Measurements from ENCODE around the gene PIEZO2. TPM values are rescaled to one million over a fixed set of nuclear protein-coding genes. Genes with fewer than 3 reads are reported as not detected.
A peak's percentile ranks its signal among the peaks of the same experiment; 100 is the strongest.

Gene PIEZO2
- total RNA-seq, 1 experiment from 2014 or later = 0.82 TPM

GRCh38 chr18:11034884-11035283, 114.5 kb downstream of the PIEZO2 start:
- DNase-seq (ENCODE audit: low read depth) = peak; percentile 5

GRCh38 chr18:11033503-11033902, 115.9 kb downstream of the PIEZO2 start:
- DNase-seq (ENCODE audit: low read depth) = no peak

GRCh38 chr18:11031966-11032365, 117.4 kb downstream of the PIEZO2 start:
- no peak for DNase-seq (ENCODE audit: low read depth)

- no peak for DNase-seq (ENCODE audit: low read depth)
Measured at GRCh38 chr18:11029021-11029420, 120.3 kb downstream of the PIEZO2 start.

GRCh38 chr18:11027862-11028261, 121.5 kb downstream of the PIEZO2 start:
- DNase-seq (ENCODE audit: low read depth) = no peak

- DNase-seq (ENCODE audit: low read depth) = no peak
Measured at GRCh38 chr18:11025671-11026070, 123.7 kb downstream of the PIEZO2 start.

GRCh38 chr18:11024928-11025669, 124.3 kb downstream of the PIEZO2 start:
- no peak for DNase-seq (ENCODE audit: low read depth)

- DNase-seq (ENCODE audit: low read depth) = no peak
Measured at GRCh38 chr18:11021477-11021876, 127.9 kb downstream of the PIEZO2 start.

GRCh38 chr18:11020877-11021414, 128.4 kb downstream of the PIEZO2 start:
- no peak for DNase-seq (ENCODE audit: low read depth)

GRCh38 chr18:11020161-11020853, 129.1 kb downstream of the PIEZO2 start:
- no peak for DNase-seq (ENCODE audit: low read depth)

GRCh38 chr18:11019295-11020105, 129.9 kb downstream of the PIEZO2 start:
- DNase-seq (ENCODE audit: low read depth) = no peak

GRCh38 chr18:11009869-11010268, 139.5 kb downstream of the PIEZO2 start:
- DNase-seq (ENCODE audit: low read depth) = no peak

GRCh38 chr18:11009147-11009546, 140.2 kb downstream of the PIEZO2 start:
- DNase-seq (ENCODE audit: low read depth) = no peak

- DNase-seq (ENCODE audit: low read depth) = no peak
Measured at GRCh38 chr18:11008505-11008904, 140.9 kb downstream of the PIEZO2 start.

- peak; percentile 49 for DNase-seq (ENCODE audit: low read depth)
Measured at GRCh38 chr18:11005528-11005927, 143.8 kb downstream of the PIEZO2 start.

GRCh38 chr18:11004951-11005350, 144.4 kb downstream of the PIEZO2 start:
- DNase-seq (ENCODE audit: low read depth) = no peak

GRCh38 chr18:11004294-11004693, 145.1 kb downstream of the PIEZO2 start:
- peak; percentile 10 for DNase-seq (ENCODE audit: low read depth)

- DNase-seq (ENCODE audit: low read depth) = no peak
Measured at GRCh38 chr18:11002796-11003195, 146.6 kb downstream of the PIEZO2 start.

- no peak for DNase-seq (ENCODE audit: low read depth)
Measured at GRCh38 chr18:11002277-11002676, 147.1 kb downstream of the PIEZO2 start.

- DNase-seq (ENCODE audit: low read depth) = no peak
Measured at GRCh38 chr18:11000071-11000470, 149.3 kb downstream of the PIEZO2 start.

GRCh38 chr18:10997885-10998284, 151.5 kb downstream of the PIEZO2 start:
- no peak for DNase-seq (ENCODE audit: low read depth)

- no peak for DNase-seq (ENCODE audit: low read depth)
Measured at GRCh38 chr18:10995550-10995949, 153.8 kb downstream of the PIEZO2 start.

Data from HT1080 (cell line).